ENCODE results near the gene C1QL1. TPM values are rescaled to one million over a fixed set of nuclear protein-coding genes. Genes with fewer than 3 reads are reported as not detected.

C1QL1 gene
- total and polyA plus RNA-seq, 4 donors = 6.7 to 81.8 (median 49.9) TPM

DNA sequence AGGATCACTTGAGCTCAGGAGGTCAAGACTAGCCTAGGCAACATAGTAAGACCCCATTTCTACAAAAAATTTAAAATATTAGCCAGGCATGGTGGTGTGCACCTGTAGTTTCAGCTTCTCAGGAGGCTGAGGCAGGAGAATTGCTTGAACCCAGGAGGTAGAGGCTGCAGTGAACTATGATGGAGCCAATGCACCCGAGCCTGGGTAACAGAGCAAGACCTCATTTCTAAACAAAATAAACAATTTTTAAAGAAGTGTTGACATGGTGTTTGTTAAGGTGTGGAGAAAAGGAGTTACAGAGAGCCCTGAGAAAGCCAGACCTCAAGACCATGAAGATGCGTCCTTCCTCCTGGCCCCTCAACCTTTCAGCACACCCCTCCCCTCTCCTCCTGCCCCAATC lies 37.6 kb upstream of the C1QL1 start:
- Histone ChIP-seq H3K36me3 (ENCODE audit: control insufficient read depth, insufficient read depth, low read length) (no peaks in the 10 kb centered on the region), H3K27ac (ENCODE audit: low read depth, low read length) (no peak overlapping the region), H3K4me1 (ENCODE audit: control insufficient read depth, insufficient read depth, low read length) (peaks cover 16% of the 10 kb centered on the region), H3K27me3 (ENCODE audit: control insufficient read depth, insufficient read depth, low read length) (no peaks in the 10 kb centered on the region), H3K4me3 (ENCODE audit: low read depth, low read length) (no peak overlapping the region), H3K9me3 (ENCODE audit: control insufficient read depth, insufficient read depth, low read length) (no peaks in the 10 kb centered on the region)
- no peak for DNase-seq (ENCODE audit: low read depth in 4 of 6, low spot score in 6 of 6)
- 100% methylated on average over 1 of the region's 2 CpGs for WGBS (ENCODE audit: insufficient coverage)

DNA sequence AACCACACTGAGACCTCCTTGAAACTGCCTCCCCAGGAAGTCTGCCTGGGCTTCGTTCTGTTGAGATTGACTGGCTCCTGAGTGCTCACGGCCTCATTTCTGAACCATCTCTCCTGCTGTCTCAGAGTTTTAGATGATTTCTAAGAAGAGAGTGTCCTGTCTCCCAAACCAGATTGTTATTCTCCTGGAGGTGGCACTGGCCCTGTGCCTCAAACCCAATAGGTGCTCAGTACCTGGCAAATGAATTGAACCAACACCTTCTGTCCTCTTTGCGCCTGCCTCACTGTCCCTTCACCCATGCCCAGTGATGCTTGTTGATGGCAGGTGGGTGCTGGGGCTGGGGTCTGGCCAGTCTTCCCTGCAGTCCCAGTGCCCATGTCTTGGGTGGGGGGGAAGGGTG lies 36.3 kb upstream of the C1QL1 start:
- no CpG with 5 or more reads among the region's 3 CpGs for whole genome bisulfite sequencing (ENCODE audit: insufficient coverage)
- no peak for DNase-seq (ENCODE audit: low read depth in 4 of 6, low spot score in 6 of 6)

DNA sequence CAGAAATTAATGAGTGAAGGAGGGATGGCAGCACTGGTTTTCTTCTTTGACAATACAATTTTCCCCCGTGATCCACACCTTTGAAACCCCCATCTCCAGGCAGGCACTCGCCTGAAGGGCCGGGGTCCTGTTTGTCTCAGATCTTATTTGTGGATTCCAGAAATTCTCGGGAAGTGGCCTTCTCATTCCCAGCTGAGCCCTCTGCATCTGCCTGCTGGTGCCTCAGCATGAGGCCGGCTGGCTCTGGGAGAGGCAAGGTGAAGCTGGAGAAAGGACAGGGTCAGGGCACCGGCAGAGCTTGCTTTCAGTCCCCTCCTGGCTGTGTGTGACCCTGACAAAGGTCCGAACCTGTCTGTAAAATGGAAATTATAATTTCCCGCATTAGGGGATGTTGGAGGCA lies 35.8 kb upstream of the C1QL1 start:
- 45% methylated on average over 7 of the region's 8 CpGs for WGBS (ENCODE audit: insufficient coverage)
- Histone ChIP-seq H3K27me3 (ENCODE audit: control insufficient read depth, insufficient read depth, low read length) (no peaks in the 10 kb centered on the region), H3K4me1 (ENCODE audit: control insufficient read depth, insufficient read depth, low read length) (peaks cover 6% of the 10 kb centered on the region), H3K4me3 (ENCODE audit: low read depth, low read length) (no peak overlapping the region), H3K27ac (ENCODE audit: low read depth, low read length) (no peak overlapping the region), H3K9me3 (ENCODE audit: control insufficient read depth, insufficient read depth, low read length) (no peaks in the 10 kb centered on the region), H3K36me3 (ENCODE audit: control insufficient read depth, insufficient read depth, low read length) (no peaks in the 10 kb centered on the region)
- no peak for DNase-seq (ENCODE audit: low read depth in 4 of 6, low spot score in 6 of 6)

More for the DNA sequence above, 36.3 kb upstream of the C1QL1 start:
- H3K27ac ChIP-seq (ENCODE audit: low read depth, low read length) = no peak overlapping the region
- H3K36me3 ChIP-seq (ENCODE audit: control insufficient read depth, insufficient read depth, low read length) = no peaks in the 10 kb centered on the region
- no peak overlapping the region for H3K4me3 ChIP-seq (ENCODE audit: low read depth, low read length)
- H3K9me3 ChIP-seq (ENCODE audit: control insufficient read depth, insufficient read depth, low read length) = no peaks in the 10 kb centered on the region
- no peaks in the 10 kb centered on the region for H3K27me3 ChIP-seq (ENCODE audit: control insufficient read depth, insufficient read depth, low read length)
- peaks cover 9% of the 10 kb centered on the region for H3K4me1 ChIP-seq (ENCODE audit: control insufficient read depth, insufficient read depth, low read length)

DNA sequence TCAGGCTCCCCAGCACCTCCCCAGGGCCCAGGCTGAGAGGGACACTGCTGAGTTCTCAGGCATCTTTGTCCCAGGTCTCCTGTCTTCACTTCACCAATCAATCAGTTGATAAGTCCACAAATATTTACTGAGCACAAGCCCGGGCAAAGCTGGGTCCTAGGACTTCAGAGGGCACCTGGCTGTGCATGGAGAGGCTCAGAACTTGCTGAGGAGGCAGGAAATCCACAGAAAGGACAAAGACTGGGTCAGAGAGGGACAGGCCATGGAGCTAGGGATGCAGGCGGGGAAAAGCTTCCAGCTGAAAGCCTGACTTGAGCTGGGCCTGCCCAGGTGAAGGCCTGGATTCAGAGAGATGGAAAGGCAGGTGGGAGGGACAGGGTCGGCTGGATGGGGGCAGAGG lies 33.2 kb upstream of the C1QL1 start:
- Histone ChIP-seq H3K27ac (ENCODE audit: low read depth, low read length) (no peak overlapping the region), H3K27me3 (ENCODE audit: control insufficient read depth, insufficient read depth, low read length) (no peaks in the 10 kb centered on the region), H3K4me3 (ENCODE audit: low read depth, low read length) (no peak overlapping the region), H3K36me3 (ENCODE audit: control insufficient read depth, insufficient read depth, low read length) (no peaks in the 10 kb centered on the region), H3K9me3 (ENCODE audit: control insufficient read depth, insufficient read depth, low read length) (no peaks in the 10 kb centered on the region), H3K4me1 (ENCODE audit: control insufficient read depth, insufficient read depth, low read length) (peaks cover 8% of the 10 kb centered on the region)
- DNase-seq (ENCODE audit: low read depth in 4 of 6, low spot score in 6 of 6) = no peak
- WGBS (ENCODE audit: insufficient coverage) = 89% methylated on average over 3 of the region's 3 CpGs

DNA sequence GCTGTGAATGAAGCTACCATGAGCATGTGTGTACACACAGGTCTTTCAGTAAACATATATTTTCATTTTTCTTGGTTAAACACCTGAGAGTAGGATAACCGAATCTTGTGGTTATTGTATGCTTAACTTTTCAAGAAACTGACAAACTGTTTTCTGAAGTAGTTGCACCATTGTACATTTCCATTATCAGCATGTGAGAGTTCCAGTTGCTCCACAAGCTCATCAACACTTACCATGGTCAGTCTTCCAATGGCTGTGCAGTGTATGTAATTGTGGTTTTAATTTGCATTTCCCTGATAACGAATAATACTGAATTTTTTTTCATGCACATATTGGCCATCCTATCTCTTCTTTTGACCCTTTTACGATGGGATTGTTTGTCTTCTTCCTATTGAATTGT lies 31.3 kb upstream of the C1QL1 start:
- Histone ChIP-seq H3K27ac (ENCODE audit: low read depth, low read length) (no peak overlapping the region), H3K27me3 (ENCODE audit: control insufficient read depth, insufficient read depth, low read length) (no peaks in the 10 kb centered on the region), H3K4me3 (ENCODE audit: low read depth, low read length) (no peak overlapping the region), H3K36me3 (ENCODE audit: control insufficient read depth, insufficient read depth, low read length) (no peaks in the 10 kb centered on the region), H3K9me3 (ENCODE audit: control insufficient read depth, insufficient read depth, low read length) (no peaks in the 10 kb centered on the region), H3K4me1 (ENCODE audit: control insufficient read depth, insufficient read depth, low read length) (peaks cover 12% of the 10 kb centered on the region)
- no CpG with 5 or more reads among the region's 3 CpGs for WGBS (ENCODE audit: insufficient coverage)
- DNase-seq (ENCODE audit: low read depth in 4 of 6, low spot score in 6 of 6) = no peak

DNA sequence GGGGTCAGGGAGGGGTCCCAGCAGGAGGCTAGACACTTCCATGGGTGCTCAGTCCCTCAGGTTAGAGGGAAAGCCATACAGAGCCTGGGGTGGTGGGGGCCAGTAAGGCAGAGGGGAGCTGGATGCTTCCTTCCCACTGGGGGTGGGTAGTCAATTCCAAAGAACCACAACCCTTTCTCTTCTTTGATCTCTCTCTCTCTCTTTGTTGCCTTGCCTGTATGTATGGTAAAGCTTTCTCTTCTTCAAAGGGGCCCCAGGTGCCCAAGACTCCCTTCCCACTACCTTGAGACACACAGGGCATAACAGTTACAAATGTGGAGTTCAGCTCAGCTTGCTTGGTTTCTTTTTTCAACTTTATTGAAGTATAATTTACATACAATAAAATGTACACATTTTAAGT lies 30.5 kb upstream of the C1QL1 start:
- DNase-seq (ENCODE audit: low read depth in 4 of 6, low spot score in 6 of 6) = no peak
- Histone ChIP-seq H3K27ac (ENCODE audit: low read depth, low read length) (no peak overlapping the region), H3K27me3 (ENCODE audit: control insufficient read depth, insufficient read depth, low read length) (no peaks in the 10 kb centered on the region), H3K9me3 (ENCODE audit: control insufficient read depth, insufficient read depth, low read length) (no peaks in the 10 kb centered on the region), H3K4me3 (ENCODE audit: low read depth, low read length) (no peak overlapping the region), H3K36me3 (ENCODE audit: control insufficient read depth, insufficient read depth, low read length) (no peaks in the 10 kb centered on the region), H3K4me1 (ENCODE audit: control insufficient read depth, insufficient read depth, low read length) (peaks cover 12% of the 10 kb centered on the region)

DNA sequence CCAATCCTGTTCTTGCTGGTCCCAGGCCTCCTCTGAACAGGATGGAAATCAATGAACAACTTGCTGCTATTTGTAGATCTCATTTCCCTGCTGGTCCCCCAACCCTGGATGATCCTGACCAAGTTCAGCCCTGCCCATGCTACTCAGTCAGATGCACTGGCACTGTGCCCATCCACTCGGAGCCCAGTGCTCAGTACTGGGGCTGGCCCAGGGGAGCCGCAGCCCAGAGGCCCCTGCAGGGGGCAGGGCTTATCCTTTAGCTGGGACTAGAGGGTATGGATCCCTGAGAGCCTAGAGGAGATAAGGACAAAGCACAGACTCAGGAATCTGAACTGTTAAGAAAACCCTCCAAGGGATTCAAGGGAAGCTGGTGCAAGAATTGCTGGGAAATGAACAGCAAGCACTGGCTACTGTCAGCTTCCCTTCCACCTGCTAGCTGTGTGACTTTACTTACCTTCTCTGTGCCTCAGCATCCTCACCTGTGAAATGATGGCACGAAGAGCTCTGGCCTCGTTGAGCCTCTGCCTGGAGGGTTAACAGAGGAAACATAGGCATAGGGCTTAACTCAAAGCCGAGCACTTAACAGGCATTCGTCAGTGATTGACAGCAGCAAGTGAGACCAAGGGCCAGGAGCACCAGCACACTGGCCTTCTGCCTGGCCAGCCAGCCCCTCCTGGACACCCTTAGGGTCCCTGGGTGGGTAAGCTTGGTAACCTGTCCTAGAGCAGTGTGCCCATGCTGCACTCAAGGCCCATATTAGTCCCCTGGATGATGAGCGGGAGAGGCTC lies 29.8 kb upstream of the C1QL1 start:
- WGBS (ENCODE audit: insufficient coverage) = 59% methylated on average over 7 of the region's 7 CpGs

DNA sequence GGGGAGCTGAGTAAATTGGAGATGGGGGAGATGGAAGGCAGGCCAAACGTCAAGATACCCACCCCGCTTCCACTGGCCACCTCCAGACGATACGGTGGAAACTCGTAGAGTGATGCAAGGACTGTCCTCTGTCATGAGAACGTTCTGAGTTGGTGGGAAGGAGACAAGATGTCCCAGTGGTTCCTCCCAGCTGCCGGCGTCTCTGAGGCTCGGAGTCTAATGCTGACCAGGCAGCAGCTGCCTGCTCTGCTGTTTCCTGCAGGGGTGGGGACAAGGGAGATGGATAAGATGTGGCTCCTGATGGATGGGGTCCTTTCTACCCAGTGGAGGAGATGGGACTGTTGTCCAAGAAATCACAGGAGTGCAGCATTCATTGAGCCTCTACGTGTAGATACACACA lies 28.2 kb upstream of the C1QL1 start:
- no peak for DNase-seq (ENCODE audit: low read depth in 4 of 6, low spot score in 6 of 6)
- Histone ChIP-seq H3K4me1 (ENCODE audit: control insufficient read depth, insufficient read depth, low read length) (peaks cover 13% of the 10 kb centered on the region), H3K9me3 (ENCODE audit: control insufficient read depth, insufficient read depth, low read length) (no peaks in the 10 kb centered on the region), H3K36me3 (ENCODE audit: control insufficient read depth, insufficient read depth, low read length) (no peaks in the 10 kb centered on the region), H3K27ac (ENCODE audit: low read depth, low read length) (no peak overlapping the region), H3K27me3 (ENCODE audit: control insufficient read depth, insufficient read depth, low read length) (no peaks in the 10 kb centered on the region), H3K4me3 (ENCODE audit: low read depth, low read length) (no peak overlapping the region)
- 86% methylated on average over 9 of the region's 10 CpGs for WGBS (ENCODE audit: insufficient coverage)

More for the DNA sequence above, 29.8 kb upstream of the C1QL1 start:
- no peak overlapping the region for H3K4me3 ChIP-seq (ENCODE audit: low read depth, low read length)
- no peak for DNase-seq (ENCODE audit: low read depth in 4 of 6, low spot score in 6 of 6)
- no peaks in the 10 kb centered on the region for H3K9me3 ChIP-seq (ENCODE audit: control insufficient read depth, insufficient read depth, low read length)
- no peaks in the 10 kb centered on the region for H3K36me3 ChIP-seq (ENCODE audit: control insufficient read depth, insufficient read depth, low read length)
- no peak overlapping the region for H3K27ac ChIP-seq (ENCODE audit: low read depth, low read length)
- no peaks in the 10 kb centered on the region for H3K27me3 ChIP-seq (ENCODE audit: control insufficient read depth, insufficient read depth, low read length)
- H3K4me1 ChIP-seq (ENCODE audit: control insufficient read depth, insufficient read depth, low read length) = peaks cover 9% of the 10 kb centered on the region

DNA sequence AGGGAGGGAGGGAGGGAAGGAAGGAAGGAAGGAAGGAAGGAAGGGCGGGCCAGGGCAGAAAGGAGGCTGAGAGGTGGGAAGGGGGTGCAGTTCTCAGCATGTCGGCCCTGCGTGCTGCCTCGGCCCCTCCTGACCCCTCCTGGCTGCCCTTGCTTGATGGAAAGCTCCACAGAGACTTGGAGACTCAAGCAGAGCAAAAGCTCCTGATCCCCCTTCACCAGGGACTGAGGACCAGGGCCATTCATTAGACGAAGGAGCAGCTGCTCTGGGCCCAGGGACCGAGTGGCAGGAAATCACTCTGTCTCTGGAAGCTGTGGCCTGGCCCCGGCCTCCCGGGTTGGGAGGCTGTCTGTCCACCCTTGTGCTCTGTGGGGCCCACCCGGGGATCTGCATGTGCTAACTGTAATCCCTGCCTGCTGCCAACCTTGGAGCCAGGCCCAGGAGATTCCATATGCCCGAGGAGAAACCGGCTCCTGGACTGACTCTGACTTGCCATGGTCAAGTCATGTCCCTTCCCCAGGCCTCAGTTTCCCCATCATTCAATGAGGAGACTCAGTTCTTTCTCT lies 27.4 kb upstream of the C1QL1 start:
- H3K4me1 ChIP-seq (ENCODE audit: control insufficient read depth, insufficient read depth, low read length) = peaks cover 13% of the 10 kb centered on the region
- no peaks in the 10 kb centered on the region for H3K27me3 ChIP-seq (ENCODE audit: control insufficient read depth, insufficient read depth, low read length)
- H3K4me3 ChIP-seq (ENCODE audit: low read depth, low read length) = no peak overlapping the region
- H3K36me3 ChIP-seq (ENCODE audit: control insufficient read depth, insufficient read depth, low read length) = no peaks in the 10 kb centered on the region
- H3K9me3 ChIP-seq (ENCODE audit: control insufficient read depth, insufficient read depth, low read length) = no peaks in the 10 kb centered on the region
- H3K27ac ChIP-seq (ENCODE audit: low read depth, low read length) = no peak overlapping the region
- no peak for DNase-seq (ENCODE audit: low read depth in 4 of 6, low spot score in 6 of 6)
- 37% methylated on average over 10 of the region's 11 CpGs for WGBS (ENCODE audit: insufficient coverage)

DNA sequence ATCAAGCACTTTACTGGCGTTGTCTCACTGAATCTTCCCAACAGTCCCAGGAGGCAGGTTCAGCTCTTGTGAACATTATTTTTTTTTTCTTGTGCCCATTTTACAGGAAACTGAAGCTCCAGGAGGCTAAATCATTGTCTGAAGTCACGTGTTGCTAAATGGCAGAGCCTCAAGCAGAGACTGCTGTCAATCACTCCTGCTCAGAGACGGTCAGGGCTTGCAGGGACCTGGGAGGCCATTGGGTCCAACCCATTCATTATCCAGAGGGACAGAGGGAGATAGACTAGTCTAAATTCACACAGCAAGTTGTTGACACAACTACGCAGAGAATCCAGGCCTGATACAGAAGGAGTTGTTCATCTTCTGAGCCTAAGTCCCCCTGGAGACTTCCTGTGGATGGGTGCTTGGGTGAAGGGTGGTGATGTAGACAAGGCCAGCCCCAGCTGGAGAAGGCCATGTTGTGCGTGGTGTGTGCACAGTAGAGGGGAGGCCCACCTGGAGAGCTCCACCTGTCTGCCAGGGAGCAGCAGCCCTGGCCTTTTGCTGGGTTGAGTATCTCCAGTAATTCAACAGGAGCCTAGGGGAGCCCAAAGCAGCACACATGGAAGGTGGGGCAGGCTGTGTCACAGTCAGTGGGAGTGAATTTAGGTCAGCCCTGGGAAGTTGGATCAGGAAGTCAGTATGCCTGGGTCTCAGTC lies 24.3 kb upstream of the C1QL1 start:
- Histone ChIP-seq H3K36me3 (ENCODE audit: control insufficient read depth, insufficient read depth, low read length) (no peaks in the 10 kb centered on the region), H3K27ac (ENCODE audit: low read depth, low read length) (no peak overlapping the region)
- WGBS (ENCODE audit: insufficient coverage) = 74% methylated on average over 5 of the region's 5 CpGs

More for the DNA sequence above, 24.3 kb upstream of the C1QL1 start:
- peaks cover 5% of the 10 kb centered on the region for H3K27me3 ChIP-seq (ENCODE audit: control insufficient read depth, insufficient read depth, low read length)
- peaks cover 28% of the 10 kb centered on the region for H3K4me1 ChIP-seq (ENCODE audit: control insufficient read depth, insufficient read depth, low read length)
- H3K9me3 ChIP-seq (ENCODE audit: control insufficient read depth, insufficient read depth, low read length) = no peaks in the 10 kb centered on the region
- DNase-seq (ENCODE audit: low read depth in 4 of 6, low spot score in 6 of 6) = no peak
- H3K4me3 ChIP-seq (ENCODE audit: low read depth, low read length) = no peak overlapping the region
